Peyer's patch (tissue), 4 donors: ENCODE measurements around the gene PCDHB6. TPM values are rescaled to one million over a fixed set of nuclear protein-coding genes. Genes with fewer than 3 reads are reported as not detected.
"Not testable (repeated sequence)": the region's sequence is repeated elsewhere in the genome, so short reads cannot be mapped to it uniquely, and the experiment has no call there.

Experiments
- DNase-seq, 3 donors: peaks; one replicate each; pipeline ENCODE4 v3.0.0-alpha.2; 2017 to 2019
- H3K27ac ChIP-seq, 4 donors: fragments of 200-600 bp; sonication (generic); one replicate each; pipeline ENCODE4 v1.5.1; 2016 to 2019
- H3K27me3 ChIP-seq, 2 donors: fragments of 200-600 bp; sonication (generic); one replicate each; pipeline ENCODE4 v1.5.1; 2019
- H3K36me3 ChIP-seq, 3 donors: fragments of 200-600 bp; sonication (generic); one replicate each; pipeline ENCODE4 v1.5.1; 2016 to 2019
- H3K4me1 ChIP-seq, 4 donors: fragments of 200-600 bp; sonication (generic); one replicate each; pipeline ENCODE4 v1.5.1; 2016 to 2019
- H3K4me3 ChIP-seq, 4 donors: fragments of 200-600 bp; sonication (generic); 1 replicate in 3 of 4; 2 replicates in 1 of 4; pipeline ENCODE4 v1.5.1; 2016 to 2019; ENCODE audit warnings: mild to moderate bottlenecking in 1 of 4
- H3K9me3 ChIP-seq, 4 donors: fragments of 200-600 bp; sonication (generic); one replicate each; pipeline ENCODE4 v1.5.1; 2016 to 2019; ENCODE audit warnings: mild to moderate bottlenecking in 1 of 4
- POLR2A ChIP-seq, 2 donors: fragments of 450-650 bp; IDR thresholded peaks; one replicate each; pipeline ENCODE4 v1.5.1; 2017; ENCODE audit warnings: antibody characterized with exemption in 2 of 2, mild to moderate bottlenecking in 2 of 2, moderate library complexity in 2 of 2
- total RNA-seq, 4 donors: library from RNA; depleted of rRNA; stranded (reverse); fragments of >200 nt; gene quantifications; one replicate each; pipeline ENCODE4 v1.1.0, GENCODE V29; 2016
- TF ChIP-seq, protein P1 (sequence below), 6 experiments: fragments of 450-650 bp in 4 of 6; fragments of 200-600 bp in 2 of 6; sonication (generic) in 1 of 6; IDR thresholded peaks; one replicate each; pipeline ENCODE4 v1.5.1; 2017 to 2019; ENCODE audit warnings: antibody characterized with exemption in 6 of 6, mild to moderate bottlenecking in 3 of 6, moderate library complexity in 1 of 6

The PCDHB6 gene
- total RNA-seq, 4 donors from 2014 or later: 0.54 TPM; not detected in 3

- Histone ChIP-seq H3K4me1 (no peaks in the 10 kb centered on the region), H3K4me3 (peak within 1 kb of the TSS in 1 of 4 donors; percentile 19), H3K27ac (no peak within 1 kb of the TSS), H3K27me3 (no peaks in the 10 kb centered on the region), H3K9me3 (peaks cover 0 to 28% (median 2%) of the 10 kb centered on the region in 4 donors), H3K36me3 (no peaks in the 10 kb centered on the region)
- DNase-seq: no peak
- no peak for TF ChIP-seq POLR2A (IDR thresholded peaks at IDR 0.05)
- TF ChIP-seq, protein P1, sequence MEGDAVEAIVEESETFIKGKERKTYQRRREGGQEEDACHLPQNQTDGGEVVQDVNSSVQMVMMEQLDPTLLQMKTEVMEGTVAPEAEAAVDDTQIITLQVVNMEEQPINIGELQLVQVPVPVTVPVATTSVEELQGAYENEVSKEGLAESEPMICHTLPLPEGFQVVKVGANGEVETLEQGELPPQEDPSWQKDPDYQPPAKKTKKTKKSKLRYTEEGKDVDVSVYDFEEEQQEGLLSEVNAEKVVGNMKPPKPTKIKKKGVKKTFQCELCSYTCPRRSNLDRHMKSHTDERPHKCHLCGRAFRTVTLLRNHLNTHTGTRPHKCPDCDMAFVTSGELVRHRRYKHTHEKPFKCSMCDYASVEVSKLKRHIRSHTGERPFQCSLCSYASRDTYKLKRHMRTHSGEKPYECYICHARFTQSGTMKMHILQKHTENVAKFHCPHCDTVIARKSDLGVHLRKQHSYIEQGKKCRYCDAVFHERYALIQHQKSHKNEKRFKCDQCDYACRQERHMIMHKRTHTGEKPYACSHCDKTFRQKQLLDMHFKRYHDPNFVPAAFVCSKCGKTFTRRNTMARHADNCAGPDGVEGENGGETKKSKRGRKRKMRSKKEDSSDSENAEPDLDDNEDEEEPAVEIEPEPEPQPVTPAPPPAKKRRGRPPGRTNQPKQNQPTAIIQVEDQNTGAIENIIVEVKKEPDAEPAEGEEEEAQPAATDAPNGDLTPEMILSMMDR (IDR thresholded peaks at IDR 0.05): no peak
Measured at GRCh38 chr5:141182248-141182647, 32.4 kb downstream of the PCDHB6 start, which contains the start of gene PCDHB16. Gene PCDHB16 (plus strand): TSS chr5:141182387. CDS start chr5:141182560, 173 bp downstream.

- H3K9me3 ChIP-seq: peaks cover 0 to 20% (median under 1%) of the 10 kb centered on the region in 4 donors
- H3K36me3 ChIP-seq, H3K27ac ChIP-seq, H3K27me3 ChIP-seq, DNase-seq, H3K4me3 ChIP-seq, H3K4me1 ChIP-seq: not testable (repeated sequence)
Measured at GRCh38 chr5:141184117-141184855, 34.4 kb downstream of the PCDHB6 start.

DNA sequence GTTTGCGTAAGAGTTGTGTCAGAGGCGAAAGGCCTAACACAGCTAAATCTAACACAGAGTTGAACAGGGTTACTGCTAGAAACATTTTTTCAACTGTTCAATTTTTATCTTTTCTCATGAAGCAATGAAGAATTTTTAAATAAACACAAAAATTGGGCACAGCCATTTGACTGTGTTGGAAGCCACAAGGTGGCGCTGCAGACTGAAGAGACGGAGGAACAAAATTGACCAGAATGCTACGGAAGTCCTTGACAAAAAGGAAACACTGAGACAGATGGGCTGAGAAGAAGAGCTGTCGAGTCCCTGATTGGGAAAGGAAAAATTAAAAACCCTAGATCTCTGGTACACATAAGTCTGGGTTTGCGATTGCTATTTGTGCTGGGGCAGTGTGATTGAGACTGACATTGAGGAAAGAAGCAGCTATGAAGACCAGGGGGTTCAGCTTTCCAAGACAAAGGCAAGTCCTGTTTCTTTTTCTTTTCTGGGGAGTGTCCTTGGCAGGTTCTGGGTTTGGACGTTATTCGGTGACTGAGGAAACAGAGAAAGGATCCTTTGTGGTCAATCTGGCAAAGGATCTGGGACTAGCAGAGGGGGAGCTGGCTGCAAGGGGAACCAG, 37.1 kb downstream of the PCDHB6 start, which contains the start of gene PCDHB9:
Gene PCDHB9 (plus strand): TSS at position 265 of the 616 bp plus-strand sequence. CDS start 158 bp downstream, at position 423.
- DNase-seq: no peak
- Histone ChIP-seq H3K4me3 (no peak within 1 kb of the TSS), H3K36me3 (no peaks in the 10 kb centered on the region), H3K27me3 (no peaks in the 10 kb centered on the region), H3K4me1 (no peaks in the 10 kb centered on the region), H3K27ac (no peak within 1 kb of the TSS), H3K9me3 (peaks cover 0 to 19% (median 0%) of the 10 kb centered on the region in 4 donors)
- TF ChIP-seq POLR2A (IDR thresholded peaks at IDR 0.05): no peak
- TF ChIP-seq, protein P1 (IDR thresholded peaks at IDR 0.05): peak in 3 of 6 experiments; percentile 8 to 18 (median 16)

DNA sequence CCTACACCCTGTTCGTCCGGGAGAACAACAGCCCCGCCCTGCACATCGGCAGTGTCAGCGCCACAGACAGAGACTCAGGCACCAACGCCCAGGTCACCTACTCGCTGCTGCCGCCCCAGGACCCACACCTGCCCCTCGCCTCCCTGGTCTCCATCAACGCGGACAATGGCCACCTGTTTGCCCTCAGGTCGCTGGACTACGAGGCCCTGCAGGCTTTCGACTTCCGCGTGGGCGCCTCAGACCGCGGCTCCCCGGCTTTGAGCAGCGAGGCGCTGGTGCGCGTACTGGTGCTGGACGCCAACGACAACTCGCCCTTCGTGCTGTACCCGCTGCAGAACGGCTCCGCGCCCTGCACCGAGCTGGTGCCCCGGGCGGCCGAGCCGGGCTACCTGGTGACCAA, 38.8 kb downstream of the PCDHB6 start:
- not testable (repeated sequence) for H3K36me3 ChIP-seq, H3K4me1 ChIP-seq, H3K4me3 ChIP-seq, DNase-seq, H3K27me3 ChIP-seq, H3K27ac ChIP-seq
- H3K9me3 ChIP-seq: peaks cover 0 to 17% (median 0%) of the 10 kb centered on the region in 4 donors

GRCh38 chr5:141189131-141189530, 39.3 kb downstream of the PCDHB6 start:
- H3K27me3 ChIP-seq, H3K36me3 ChIP-seq, H3K4me1 ChIP-seq, H3K4me3 ChIP-seq, DNase-seq, H3K27ac ChIP-seq: not testable (repeated sequence)
- peaks cover 0 to 16% (median 0%) of the 10 kb centered on the region in 4 donors for H3K9me3 ChIP-seq

DNA sequence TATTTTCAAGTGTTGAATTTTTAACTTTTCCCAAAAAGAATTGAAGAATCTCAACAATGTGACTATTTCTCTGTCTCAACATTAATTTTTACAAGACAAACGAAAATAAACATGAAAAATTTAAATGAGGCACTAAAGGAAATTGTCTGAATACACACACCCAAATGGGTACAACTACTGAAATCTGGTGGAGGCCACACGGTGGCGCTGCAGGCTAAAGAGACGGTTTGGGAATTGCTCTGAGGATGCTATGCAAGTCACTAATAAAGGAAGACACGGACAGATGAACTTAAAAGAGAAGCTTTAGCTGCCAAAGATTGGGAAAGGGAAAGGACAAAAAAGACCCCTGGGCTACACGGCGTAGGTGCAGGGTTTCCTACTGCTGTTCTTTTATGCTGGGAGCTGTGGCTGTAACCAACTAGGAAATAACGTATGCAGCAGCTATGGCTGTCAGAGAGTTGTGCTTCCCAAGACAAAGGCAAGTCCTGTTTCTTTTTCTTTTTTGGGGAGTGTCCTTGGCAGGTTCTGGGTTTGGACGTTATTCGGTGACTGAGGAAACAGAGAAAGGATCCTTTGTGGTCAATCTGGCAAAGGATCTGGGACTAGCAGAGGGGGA, 42.4 kb downstream of the PCDHB6 start, which contains the start of gene PCDHB10:
Gene PCDHB10 (plus strand): TSS at position 244 of the 616 bp plus-strand sequence. CDS start 200 bp downstream, at position 444.
- DNase-seq: no peak
- H3K4me3 ChIP-seq: no peak within 1 kb of the TSS
- no peak within 1 kb of the TSS for H3K27ac ChIP-seq
- peaks cover 0 to 14% (median 0%) of the 10 kb centered on the region in 4 donors for H3K9me3 ChIP-seq
- H3K27me3 ChIP-seq: no peaks in the 10 kb centered on the region
- TF ChIP-seq, protein P1 (IDR thresholded peaks at IDR 0.05): peak in 2 of 6 experiments; percentile 15 to 39
- TF ChIP-seq POLR2A (IDR thresholded peaks at IDR 0.05): no peak
- H3K36me3 ChIP-seq: no peaks in the 10 kb centered on the region
- H3K4me1 ChIP-seq: no peaks in the 10 kb centered on the region

DNA sequence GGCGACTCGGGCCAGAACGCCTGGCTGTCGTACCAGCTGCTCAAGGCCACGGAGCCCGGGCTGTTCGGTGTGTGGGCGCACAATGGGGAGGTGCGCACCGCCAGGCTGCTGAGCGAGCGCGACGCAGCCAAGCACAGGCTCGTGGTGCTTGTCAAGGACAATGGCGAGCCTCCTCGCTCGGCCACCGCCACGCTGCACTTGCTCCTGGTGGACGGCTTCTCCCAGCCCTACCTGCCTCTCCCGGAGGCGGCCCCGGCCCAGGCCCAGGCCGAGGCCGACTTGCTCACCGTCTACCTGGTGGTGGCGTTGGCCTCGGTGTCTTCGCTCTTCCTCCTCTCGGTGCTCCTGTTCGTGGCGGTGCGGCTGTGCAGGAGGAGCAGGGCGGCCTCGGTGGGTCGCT, 44.5 kb downstream of the PCDHB6 start:
- H3K27me3 ChIP-seq, H3K27ac ChIP-seq, H3K36me3 ChIP-seq, H3K4me1 ChIP-seq, H3K4me3 ChIP-seq, DNase-seq: not testable (repeated sequence)
- H3K9me3 ChIP-seq: peaks cover 0 to 34% (median 0%) of the 10 kb centered on the region in 4 donors
